C1 segment of cervical spinal cord (tissue), 14 donors: Measurements from ENCODE around the gene KBTBD4.
"Not testable (repeated sequence)": the region's sequence is repeated elsewhere in the genome, so short reads cannot be mapped to it uniquely, and the experiment has no call there.

Experiments used
- DNase-seq, 14 donors: peaks; one replicate each; lab custom pipeline; 2025; lab: John Stamatoyannopoulos, UW

KBTBD4 gene

GRCh38 chr11:47589977-47590861 lies 11.4 kb upstream of the KBTBD4 start:
- DNase-seq: peak in 1 of 14 donors; percentile 21

GRCh38 chr11:47589584-47589976 lies 10.8 kb upstream of the KBTBD4 start:
- no peak for DNase-seq

- DNase-seq: no peak
Observed at GRCh38 chr11:47589118-47589517, 10.3 kb upstream of the KBTBD4 start.

- peak in 7 of 14 donors; percentile 35 to 68 (median 53) for DNase-seq
Observed at GRCh38 chr11:47587723-47588326, 9.1 kb upstream of the KBTBD4 start.

GRCh38 chr11:47587039-47587716 lies 8.4 kb upstream of the KBTBD4 start:
- peak in 2 of 14 donors; percentile 24 to 46 for DNase-seq

- DNase-seq: peak in 6 of 14 donors; percentile 11 to 64 (median 39)
Observed at GRCh38 chr11:47586098-47586855, 7.5 kb upstream of the KBTBD4 start, which contains the start of gene FAM180B. FAM180B (plus strand) TSS chr11:47586678; CDS start chr11:47586769, 91 bp downstream.

GRCh38 chr11:47583844-47584243 lies 5.1 kb upstream of the KBTBD4 start:
- no peak for DNase-seq

- DNase-seq: no peak
Observed at GRCh38 chr11:47577460-47578041, 1.2 kb downstream of the KBTBD4 start.

- peak in 5 of 14 donors; percentile 16 to 49 (median 30) for DNase-seq
Observed at GRCh38 chr11:47573321-47573720, 5.4 kb downstream of the KBTBD4 start.

- peak in 1 of 14 donors; percentile 49 for DNase-seq
Observed at GRCh38 chr11:47572715-47573255, 6.0 kb downstream of the KBTBD4 start.

GRCh38 chr11:47571895-47572294 lies 6.9 kb downstream of the KBTBD4 start:
- no peak for DNase-seq

GRCh38 chr11:47571357-47571729 lies 7.4 kb downstream of the KBTBD4 start:
- no peak for DNase-seq

- DNase-seq: no peak
Observed at GRCh38 chr11:47570651-47571356, 8.0 kb downstream of the KBTBD4 start.

- DNase-seq: no peak
Observed at GRCh38 chr11:47569646-47570045, 9.1 kb downstream of the KBTBD4 start.

GRCh38 chr11:47566149-47566698 lies 12.5 kb downstream of the KBTBD4 start:
- no peak for DNase-seq

- peak in 8 of 14 donors; percentile 6 to 49 (median 27) for DNase-seq
Observed at GRCh38 chr11:47565340-47566148, 13.2 kb downstream of the KBTBD4 start, which contains the start of gene PTPMT1. PTPMT1 (plus strand) TSS chr11:47565599; CDS start chr11:47565623, 24 bp downstream.

- no peak for DNase-seq
Observed at GRCh38 chr11:47564933-47565339, 13.8 kb downstream of the KBTBD4 start.

GRCh38 chr11:47564366-47564765 lies 14.4 kb downstream of the KBTBD4 start:
- DNase-seq: not testable (repeated sequence)

- DNase-seq: not testable (repeated sequence)
Observed at GRCh38 chr11:47562393-47562792, 16.4 kb downstream of the KBTBD4 start.
